CD14-positive monocyte (primary cell): ENCODE results near the gene DUSP6. TPM values are rescaled to one million over a fixed set of nuclear protein-coding genes. Genes with fewer than 3 reads are reported as not detected.
A peak's percentile ranks its signal among the peaks of the same experiment; 100 is the strongest.

Experiments
- DNase-seq, 3 donors: peaks; one replicate each; pipeline ENCODE4 v3.0.0-alpha.2; 2011 to 2022
- H2AFZ ChIP-seq: 2 replicates; pipeline ENCODE4 v1.6.0; 2012; ENCODE audit warnings: mild to moderate bottlenecking, low read depth, low read length, inconsistent platforms; ENCODE audit not compliant: insufficient read depth, poor library complexity, severe bottlenecking
- H3K27ac ChIP-seq, 2 donors: 1 replicate in 1 of 2; 2 replicates in 1 of 2; pipeline ENCODE4 v1.5.1; 2012 to 2013; ENCODE audit warnings: low read length in 2 of 2, control low read depth in 1 of 2, inconsistent platforms in 1 of 2, low read depth in 1 of 2, mild to moderate bottlenecking in 1 of 2
- H3K27me3 ChIP-seq, 2 donors: one replicate each; pipeline versions ENCODE4 v1.6.0 to v1.6.1; 2011 to 2013; ENCODE audit warnings: low read length in 2 of 2; ENCODE audit not compliant: control insufficient read depth in 2 of 2, insufficient read depth in 2 of 2
- H3K36me3 ChIP-seq, 2 donors: replicated peaks in 1 of 2; 1 replicate in 1 of 2; 2 replicates in 1 of 2; pipeline versions ENCODE4 v1.5.1 to v1.6.1; 2012 to 2013; ENCODE audit warnings: low read length in 2 of 2, control low read depth in 1 of 2, inconsistent platforms in 1 of 2, mild to moderate bottlenecking in 1 of 2; ENCODE audit not compliant: insufficient read depth in 2 of 2, control insufficient read depth in 1 of 2
- H3K4me1 ChIP-seq, 2 donors: 1 replicate in 1 of 2; 2 replicates in 1 of 2; pipeline versions ENCODE4 v1.5.1 to v1.6.1; 2012 to 2013; ENCODE audit warnings: low read length in 2 of 2, control low read depth in 1 of 2, inconsistent platforms in 1 of 2, mild to moderate bottlenecking in 1 of 2, moderate library complexity in 1 of 2; ENCODE audit not compliant: insufficient read depth in 2 of 2, control insufficient read depth in 1 of 2
- H3K4me2 ChIP-seq: replicated peaks from 2 replicates; pipeline ENCODE3; 2012; ENCODE audit warnings: low read length, moderate library complexity, mild to moderate bottlenecking; ENCODE audit not compliant: poor library complexity, severe bottlenecking; ENCODE audit errors: extremely low read depth
- H3K4me3 ChIP-seq, 3 experiments: fragments of 200-600 bp in 1 of 3; sonication (generic) in 1 of 3; replicated peaks in 1 of 3; 1 replicate in 2 of 3; 2 replicates in 1 of 3; pipeline ENCODE4 v1.5.1; 2011 to 2013; ENCODE audit warnings: low read length in 3 of 3, mild to moderate bottlenecking in 3 of 3, control low read depth in 2 of 3, low read depth in 2 of 3, inconsistent platforms in 1 of 3, moderate library complexity in 1 of 3
- H3K79me2 ChIP-seq: 2 replicates; pipeline ENCODE4 v1.6.0; 2012; ENCODE audit warnings: mild to moderate bottlenecking, control low read depth, inconsistent platforms, low read length, moderate library complexity; ENCODE audit not compliant: insufficient read depth
- H3K9ac ChIP-seq: 2 replicates; pipeline ENCODE4 v1.6.0; 2017; ENCODE audit warnings: low read length, mild to moderate bottlenecking; ENCODE audit not compliant: insufficient read depth, poor library complexity, severe bottlenecking
- H3K9me3 ChIP-seq, 2 donors: replicated peaks in 1 of 2; 1 replicate in 1 of 2; 2 replicates in 1 of 2; pipeline versions ENCODE4 v1.5.1 to v1.6.1; 2012 to 2013; ENCODE audit warnings: low read length in 2 of 2, control low read depth in 1 of 2; ENCODE audit not compliant: control insufficient read depth in 1 of 2, insufficient read depth in 1 of 2
- H4K20me1 ChIP-seq: 2 replicates; pipeline ENCODE4 v1.6.0; 2012; ENCODE audit warnings: mild to moderate bottlenecking, low read length, control low read depth, moderate library complexity; ENCODE audit not compliant: insufficient read depth
- H3K27ac Mint-ChIP-seq, 7 donors: one replicate each; pipeline ENCODE4 v1.8.0; 2020; ENCODE audit warnings: mild to moderate bottlenecking in 7 of 7, mixed read lengths in 7 of 7, moderate library complexity in 6 of 7, inconsistent platforms in 2 of 7
- H3K27me3 Mint-ChIP-seq, 3 donors: one replicate each; pipeline ENCODE4 v1.8.0; 2021 to 2022; ENCODE audit warnings: low read depth in 3 of 3, mild to moderate bottlenecking in 3 of 3, mixed read lengths in 3 of 3, moderate library complexity in 3 of 3, inconsistent platforms in 1 of 3
- H3K36me3 Mint-ChIP-seq, 2 donors: one replicate each; pipeline ENCODE4 v1.8.0; 2020; ENCODE audit warnings: mixed read lengths in 2 of 2, inconsistent platforms in 1 of 2, mild to moderate bottlenecking in 1 of 2
- H3K4me1 Mint-ChIP-seq: one replicate; pipeline ENCODE4 v1.8.0; 2020; ENCODE audit warnings: mild to moderate bottlenecking, mixed read lengths
- H3K4me3 Mint-ChIP-seq, 2 donors: one replicate each; pipeline ENCODE4 v1.8.0; 2020; ENCODE audit warnings: mild to moderate bottlenecking in 2 of 2, mixed read lengths in 2 of 2, moderate library complexity in 1 of 2
- H3K9me3 Mint-ChIP-seq, 7 donors: one replicate each; pipeline ENCODE4 v1.8.0; 2020 to 2022; ENCODE audit warnings: mixed read lengths in 7 of 7, mild to moderate bottlenecking in 6 of 7, moderate library complexity in 6 of 7, inconsistent platforms in 2 of 7
- CTCF ChIP-seq: fragments of 200-600 bp; IDR thresholded peaks from one replicate; pipeline ENCODE4 v1.8.0; 2022; ENCODE audit warnings: antibody characterized with exemption, mild to moderate bottlenecking
- WGBS: methylation state at CpG from one replicate; pipeline ENCODE4 v1.1.5; 2013; ENCODE audit warnings: missing lambda C conversion rate; ENCODE audit not compliant: insufficient coverage; 5-methylcytosine and 5-hydroxymethylcytosine counted together
- intact Hi-C, 2 donors: fragments of 100-400 bp; cut with micrococcal nuclease; formaldehyde crosslinking; loops; one replicate each; pipeline versions ENCODE4 v1.15.0 to v1.15.1; 2023
- polyA plus RNA-seq, 3 donors: library from polyadenylated mRNA; depleted of rRNA in 1 of 3; unstranded in 2 of 3; stranded (reverse) in 1 of 3; fragments of 300-500 nt in 2 of 3; fragments of >200 nt in 1 of 3; fragmentation: Illumina TruSeq in 2 of 3; gene quantifications; 1 replicate in 2 of 3; 2 replicates in 1 of 3; pipeline ENCODE4 v1.2.3, GENCODE V29; 2012 to 2021

The DUSP6 gene
- polyA plus RNA-seq, 3 donors = 195 to 880 (median 653) TPM

DNA sequence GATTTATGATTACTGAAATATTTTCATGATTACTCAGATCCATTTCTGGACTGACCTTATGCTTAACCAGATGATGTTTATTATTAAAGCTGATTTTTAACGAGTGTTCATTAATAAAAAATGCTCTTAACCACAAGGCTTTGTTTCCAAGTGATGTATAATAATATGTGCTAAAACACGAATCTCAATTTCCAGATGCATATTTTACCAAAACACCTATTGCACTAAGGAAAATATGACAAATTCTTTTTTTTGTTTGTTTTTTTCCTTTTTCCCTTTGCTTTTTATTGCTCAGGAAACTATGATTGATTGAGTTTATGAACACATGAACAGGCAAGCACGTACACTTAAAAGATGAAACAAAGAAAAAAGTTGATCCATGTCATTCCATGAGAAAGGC, 16.9 kb upstream of the DUSP6 start:
- no peak for TF ChIP-seq CTCF
- DNase-seq = no peak
- H4K20me1 ChIP-seq = no peaks in the 10 kb centered on the region
- H3K36me3 Mint-ChIP-seq = peaks cover 0 to 3% of the 10 kb centered on the region in 2 donors
- H3K27ac ChIP-seq = no peak overlapping the region
- H3K4me1 ChIP-seq = peaks cover 15 to 16% of the 10 kb centered on the region in 2 donors
- WGBS = no CpG with 5 or more reads among the region's 3 CpGs
- H3K36me3 ChIP-seq = no peaks in the 10 kb centered on the region
- no peaks in the 10 kb centered on the region for H3K27me3 ChIP-seq
- no peak overlapping the region for H3K4me3 Mint-ChIP-seq
- H3K27me3 Mint-ChIP-seq = peaks cover 1 to 5% (median 2%) of the 10 kb centered on the region in 3 donors
- peaks cover 17% of the 10 kb centered on the region for H3K4me1 Mint-ChIP-seq
- no peak overlapping the region for H3K9ac ChIP-seq
- H2AFZ ChIP-seq = no peak overlapping the region
- no peaks in the 10 kb centered on the region for H3K9me3 ChIP-seq
- H3K27ac Mint-ChIP-seq = no peak overlapping the region
- H3K4me3 ChIP-seq = no peak overlapping the region
- no peaks in the 10 kb centered on the region for H3K79me2 ChIP-seq
- intact Hi-C loops = no loop called here
- no peaks in the 10 kb centered on the region for H3K9me3 Mint-ChIP-seq
- no peak overlapping the region for H3K4me2 ChIP-seq

DNA sequence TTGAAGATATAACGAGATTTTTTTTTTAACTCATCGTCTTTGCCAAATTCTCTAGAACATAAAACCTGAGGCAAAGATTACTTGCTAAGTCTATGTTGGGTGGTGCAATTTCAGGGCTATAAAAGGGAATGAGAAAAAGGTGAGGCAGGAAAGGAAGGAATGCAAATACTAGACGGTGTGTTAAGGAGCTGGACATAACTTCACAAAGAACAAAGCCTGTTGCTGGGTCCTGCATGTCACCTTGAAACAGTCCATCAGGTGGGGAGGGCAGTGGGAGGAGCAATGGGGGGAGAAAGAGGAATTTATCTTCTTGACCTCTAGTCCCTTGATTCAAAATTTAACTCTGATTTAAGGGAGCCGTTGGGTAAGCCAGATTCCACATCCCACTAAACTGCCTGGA, 16.1 kb upstream of the DUSP6 start:
- no peaks in the 10 kb centered on the region for H3K9me3 Mint-ChIP-seq
- Histone ChIP-seq H3K9ac (no peak overlapping the region), H3K36me3 (no peaks in the 10 kb centered on the region), H4K20me1 (no peaks in the 10 kb centered on the region), H2AFZ (no peak overlapping the region), H3K4me3 (no peak overlapping the region), H3K4me2 (no peak overlapping the region), H3K27me3 (no peaks in the 10 kb centered on the region), H3K9me3 (no peaks in the 10 kb centered on the region), H3K4me1 (peaks cover 15 to 16% of the 10 kb centered on the region in 2 donors), H3K79me2 (no peaks in the 10 kb centered on the region), H3K27ac (no peak overlapping the region)
- no peak for DNase-seq
- H3K36me3 Mint-ChIP-seq = peaks cover 0 to 7% of the 10 kb centered on the region in 2 donors
- TF ChIP-seq CTCF = no peak
- H3K27me3 Mint-ChIP-seq = peaks cover 1 to 5% (median 3%) of the 10 kb centered on the region in 3 donors
- H3K27ac Mint-ChIP-seq = peak overlapping the region in 1 of 7 donors; percentile 3
- H3K4me3 Mint-ChIP-seq = no peak overlapping the region
- H3K4me1 Mint-ChIP-seq = peaks cover 14% of the 10 kb centered on the region
- intact Hi-C loops = no loop called here
- 86% methylated on average over 1 of the region's 4 CpGs for WGBS
